Activated CD4-positive, alpha-beta T cell treated with anti-CD3 and anti-CD28 coated beads for 48 hours (primary cell): Measurements from ENCODE around the gene MIPEP.

ENCODE experiments used
- DNase-seq: peaks from one replicate; pipeline ENCODE4 v3.0.0-alpha.2; 2020

MIPEP gene

GRCh38 chr13:23849670-23850069 is 39.5 kb downstream of the MIPEP start:
- no peak for DNase-seq

GRCh38 chr13:23848646-23849141 is 40.5 kb downstream of the MIPEP start:
- no peak for DNase-seq

- DNase-seq: no peak
These were observed 41.2 kb downstream of the MIPEP start for GRCh38 chr13:23848019-23848418.

GRCh38 chr13:23847497-23847896 is 41.7 kb downstream of the MIPEP start:
- DNase-seq: no peak

- DNase-seq: no peak
These were observed 44.0 kb downstream of the MIPEP start for GRCh38 chr13:23845105-23845725.

- no peak for DNase-seq
These were observed 45.1 kb downstream of the MIPEP start for GRCh38 chr13:23844132-23844531.

- no peak for DNase-seq
These were observed 45.8 kb downstream of the MIPEP start for GRCh38 chr13:23843436-23843835.

GRCh38 chr13:23842406-23842805 is 46.8 kb downstream of the MIPEP start:
- DNase-seq: no peak

- no peak for DNase-seq
These were observed 55.2 kb downstream of the MIPEP start for GRCh38 chr13:23833733-23834611.

GRCh38 chr13:23828866-23829265 is 60.3 kb downstream of the MIPEP start:
- no peak for DNase-seq

- DNase-seq: no peak
These were observed 61.1 kb downstream of the MIPEP start for GRCh38 chr13:23828086-23828485.

GRCh38 chr13:23825179-23825578 is 64.0 kb downstream of the MIPEP start:
- DNase-seq: no peak

- no peak for DNase-seq
These were observed 64.8 kb downstream of the MIPEP start for GRCh38 chr13:23824371-23824770.

- no peak for DNase-seq
These were observed 66.9 kb downstream of the MIPEP start for GRCh38 chr13:23822252-23822824.

- no peak for DNase-seq
These were observed 68.7 kb downstream of the MIPEP start for GRCh38 chr13:23820530-23820929.

GRCh38 chr13:23817830-23818229 is 71.4 kb downstream of the MIPEP start:
- DNase-seq: no peak

GRCh38 chr13:23817136-23817535 is 72.1 kb downstream of the MIPEP start:
- DNase-seq: no peak

- no peak for DNase-seq
These were observed 75.6 kb downstream of the MIPEP start for GRCh38 chr13:23813635-23814034.

GRCh38 chr13:23811366-23812062 is 77.7 kb downstream of the MIPEP start:
- DNase-seq: no peak

- no peak for DNase-seq
These were observed 78.4 kb downstream of the MIPEP start for GRCh38 chr13:23810685-23811240.

GRCh38 chr13:23808803-23809202 is 80.4 kb downstream of the MIPEP start:
- DNase-seq: no peak

- DNase-seq: no peak
These were observed 82.2 kb downstream of the MIPEP start for GRCh38 chr13:23806874-23807526.
